Upper lobe of left lung (tissue), 6 donors: Measurements from ENCODE around the gene VIT. TPM values are rescaled to one million over a fixed set of nuclear protein-coding genes. Genes with fewer than 3 reads are reported as not detected.

Experiments used
- ATAC-seq, 2 donors: fragments of 200-7000 bp; cut with Tn5 transposase; one replicate each; pipeline ENCODE4 v1.9.1; 2022; ENCODE audit warnings: mild to moderate bottlenecking in 2 of 2, moderate library complexity in 2 of 2; ENCODE audit not compliant: low FRiP score in 2 of 2
- DNase-seq, 2 donors: peaks; one replicate each; pipeline ENCODE4 v3.0.0-alpha.2; 2019 to 2020
- H3K27ac ChIP-seq, 4 donors: fragments of 200-600 bp; sonication (generic); one replicate each; pipeline ENCODE4 v1.5.1; 2016 to 2019
- H3K27me3 ChIP-seq, 4 donors: fragments of 200-600 bp; sonication (generic); one replicate each; pipeline ENCODE4 v1.5.1; 2017 to 2019
- H3K36me3 ChIP-seq, 4 donors: fragments of 200-600 bp; sonication (generic); one replicate each; pipeline ENCODE4 v1.5.1; 2016 to 2019
- H3K4me1 ChIP-seq, 4 donors: fragments of 200-600 bp; sonication (generic); one replicate each; pipeline ENCODE4 v1.5.1; 2018 to 2019
- H3K4me3 ChIP-seq, 4 donors: fragments of 200-600 bp; sonication (generic); one replicate each; pipeline ENCODE4 v1.5.1; 2017 to 2019; ENCODE audit warnings: mild to moderate bottlenecking in 2 of 4, moderate library complexity in 1 of 4
- H3K9me3 ChIP-seq, 4 donors: fragments of 200-600 bp; sonication (generic); one replicate each; pipeline ENCODE4 v1.5.1; 2018 to 2019
- EP300 ChIP-seq, 4 donors: sonication (generic); formaldehyde crosslinking; IDR thresholded peaks; one replicate each; pipeline ENCODE4 v1.5.1; 2017; ENCODE audit warnings: antibody characterized with exemption in 4 of 4, control low read depth in 2 of 4
- POLR2A ChIP-seq, 4 donors: fragments of 450-650 bp; IDR thresholded peaks; one replicate each; pipeline ENCODE4 v1.5.1; 2016 to 2017; ENCODE audit warnings: antibody characterized with exemption in 4 of 4, mild to moderate bottlenecking in 2 of 4
- POLR2AphosphoS5 ChIP-seq, 2 donors: sonication (generic); formaldehyde crosslinking; IDR thresholded peaks; one replicate each; pipeline ENCODE4 v1.5.1; 2017; ENCODE audit warnings: antibody characterized with exemption in 2 of 2
- WGBS, 2 donors: methylation state at CpG; one replicate each; pipeline ENCODE4 v1.1.5; 2017 to 2018; 5-methylcytosine and 5-hydroxymethylcytosine counted together
- total RNA-seq, 6 donors: library from RNA; depleted of rRNA in 4 of 6; stranded (reverse); fragments of >200 nt in 4 of 6; gene quantifications; one replicate each; pipeline versions ENCODE4 v1.1.0 to v1.2.1, GENCODE V29; 2016 to 2021
- TF ChIP-seq, protein P1 (sequence below), 6 experiments: fragments of 450-650 bp in 4 of 6; fragments of 200-600 bp in 2 of 6; sonication (generic) in 2 of 6; IDR thresholded peaks; one replicate each; pipeline ENCODE4 v1.5.1; 2016 to 2019; ENCODE audit warnings: antibody characterized with exemption in 6 of 6
- donor health status: DM: no; HTN: no; CAD: no; lungs with moderate emphysema.
- donor health status: DM: no; HTN: yes; CAD: no; lungs with severe emphysema.

The VIT gene
- total RNA-seq, 6 donors from 2014 or later = 0.22 to 1.4 (median 0.54) TPM; not detected in 1

- H3K27me3 ChIP-seq = no peaks in the 10 kb centered on the region
- no peaks in the 10 kb centered on the region for H3K36me3 ChIP-seq
- 34 to 36% methylated on average over 5 of the region's 5 CpGs for WGBS, 2 donors
- no peak overlapping the region for H3K4me3 ChIP-seq
- TF ChIP-seq, protein P1, sequence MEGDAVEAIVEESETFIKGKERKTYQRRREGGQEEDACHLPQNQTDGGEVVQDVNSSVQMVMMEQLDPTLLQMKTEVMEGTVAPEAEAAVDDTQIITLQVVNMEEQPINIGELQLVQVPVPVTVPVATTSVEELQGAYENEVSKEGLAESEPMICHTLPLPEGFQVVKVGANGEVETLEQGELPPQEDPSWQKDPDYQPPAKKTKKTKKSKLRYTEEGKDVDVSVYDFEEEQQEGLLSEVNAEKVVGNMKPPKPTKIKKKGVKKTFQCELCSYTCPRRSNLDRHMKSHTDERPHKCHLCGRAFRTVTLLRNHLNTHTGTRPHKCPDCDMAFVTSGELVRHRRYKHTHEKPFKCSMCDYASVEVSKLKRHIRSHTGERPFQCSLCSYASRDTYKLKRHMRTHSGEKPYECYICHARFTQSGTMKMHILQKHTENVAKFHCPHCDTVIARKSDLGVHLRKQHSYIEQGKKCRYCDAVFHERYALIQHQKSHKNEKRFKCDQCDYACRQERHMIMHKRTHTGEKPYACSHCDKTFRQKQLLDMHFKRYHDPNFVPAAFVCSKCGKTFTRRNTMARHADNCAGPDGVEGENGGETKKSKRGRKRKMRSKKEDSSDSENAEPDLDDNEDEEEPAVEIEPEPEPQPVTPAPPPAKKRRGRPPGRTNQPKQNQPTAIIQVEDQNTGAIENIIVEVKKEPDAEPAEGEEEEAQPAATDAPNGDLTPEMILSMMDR (IDR thresholded peaks at IDR 0.05) = no peak
- no peak for DNase-seq
- no peaks in the 10 kb centered on the region for H3K9me3 ChIP-seq
- H3K4me1 ChIP-seq = no peaks in the 10 kb centered on the region
- ATAC-seq = no peak
- H3K27ac ChIP-seq = no peak overlapping the region
Observed at GRCh38 chr2:36740061-36740460, 43.6 kb downstream of the VIT start.

DNA sequence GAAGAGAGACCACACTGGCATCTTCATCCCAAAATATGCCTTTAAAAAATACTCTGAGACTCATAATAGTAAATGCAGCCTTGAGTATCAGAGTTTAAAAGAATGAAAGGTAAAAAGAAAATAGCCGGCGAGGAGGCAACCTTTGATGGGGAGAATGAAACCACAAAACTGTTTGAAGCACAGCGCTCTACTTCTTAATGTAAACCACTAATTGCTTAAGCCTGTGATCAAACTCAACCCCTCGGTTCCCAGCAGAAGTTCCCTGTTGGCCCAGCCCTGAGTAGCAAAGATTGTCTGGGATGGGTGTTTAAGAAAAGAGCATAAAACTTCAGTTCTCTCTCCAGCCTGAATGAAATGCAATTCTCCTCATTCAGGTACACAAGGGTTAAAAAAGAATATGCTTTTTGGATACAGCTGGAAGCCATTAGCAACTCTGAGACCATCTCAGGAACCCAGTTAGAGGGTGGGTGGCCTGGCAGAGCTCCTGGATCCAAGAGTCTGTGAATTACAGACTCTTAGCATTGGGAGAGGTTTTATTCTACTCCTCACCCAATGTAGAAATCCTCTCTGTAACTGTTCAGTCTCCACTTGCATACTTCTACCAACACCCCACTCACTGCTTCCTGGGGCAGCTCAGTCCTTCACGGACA, 44.8 kb downstream of the VIT start:
- ATAC-seq = no peak
- WGBS, 2 donors = 44 to 50% methylated on average over 5 of the region's 5 CpGs

GRCh38 chr2:36743954-36744353, 47.4 kb downstream of the VIT start:
- Histone ChIP-seq H3K9me3 (no peaks in the 10 kb centered on the region), H3K36me3 (no peaks in the 10 kb centered on the region), H3K4me3 (no peak overlapping the region), H3K4me1 (no peaks in the 10 kb centered on the region), H3K27ac (no peak overlapping the region), H3K27me3 (no peaks in the 10 kb centered on the region)
- TF ChIP-seq POLR2A (IDR thresholded peaks at IDR 0.05) (no peak), POLR2AphosphoS5 (IDR thresholded peaks at IDR 0.05) (no peak), EP300 (IDR thresholded peaks at IDR 0.05) (no peak)
- TF ChIP-seq, protein P1 (IDR thresholded peaks at IDR 0.05) = no peak
- no peak for ATAC-seq
- DNase-seq = no peak
- 83 to 88% methylated on average over 2 of the region's 2 CpGs for WGBS, 2 donors

More for the DNA sequence above, 44.8 kb downstream of the VIT start:
- Histone ChIP-seq H3K4me1 (no peaks in the 10 kb centered on the region), H3K4me3 (no peak overlapping the region), H3K27ac (no peak overlapping the region), H3K27me3 (no peaks in the 10 kb centered on the region), H3K9me3 (no peaks in the 10 kb centered on the region), H3K36me3 (no peaks in the 10 kb centered on the region)
- TF ChIP-seq, protein P1 (IDR thresholded peaks at IDR 0.05) = no peak
- TF ChIP-seq POLR2A (IDR thresholded peaks at IDR 0.05) (no peak), POLR2AphosphoS5 (IDR thresholded peaks at IDR 0.05) (no peak), EP300 (IDR thresholded peaks at IDR 0.05) (no peak)
- DNase-seq = no peak

GRCh38 chr2:36748166-36748565, 51.7 kb downstream of the VIT start:
- TF ChIP-seq POLR2AphosphoS5 (IDR thresholded peaks at IDR 0.05) (no peak), POLR2A (IDR thresholded peaks at IDR 0.05) (no peak)
- no peak for DNase-seq
- 92 to 95% methylated on average over 1 of the region's 1 CpG for WGBS, 2 donors
- no peaks in the 10 kb centered on the region for H3K27me3 ChIP-seq
- no peaks in the 10 kb centered on the region for H3K4me1 ChIP-seq
- no peak overlapping the region for H3K4me3 ChIP-seq
- no peak overlapping the region for H3K27ac ChIP-seq
- no peak for ATAC-seq
- H3K9me3 ChIP-seq = no peaks in the 10 kb centered on the region
- H3K36me3 ChIP-seq = no peaks in the 10 kb centered on the region

GRCh38 chr2:36750101-36750500, 53.6 kb downstream of the VIT start:
- ATAC-seq (no peak), DNase-seq (no peak)
- H3K27me3 ChIP-seq = no peaks in the 10 kb centered on the region
- no peaks in the 10 kb centered on the region for H3K36me3 ChIP-seq
- H3K4me3 ChIP-seq = no peak overlapping the region
- no peaks in the 10 kb centered on the region for H3K4me1 ChIP-seq
- H3K9me3 ChIP-seq = no peaks in the 10 kb centered on the region
- 87 to 93% methylated on average over 5 of the region's 5 CpGs for WGBS, 2 donors
- H3K27ac ChIP-seq = no peak overlapping the region
- TF ChIP-seq POLR2AphosphoS5 (IDR thresholded peaks at IDR 0.05) (no peak), EP300 (IDR thresholded peaks at IDR 0.05) (no peak), POLR2A (IDR thresholded peaks at IDR 0.05) (no peak)
- TF ChIP-seq, protein P1 (IDR thresholded peaks at IDR 0.05) = no peak
